ENCODE measurements around the gene LCLAT1. TPM values are rescaled to one million over a fixed set of nuclear protein-coding genes. Genes with fewer than 3 reads are reported as not detected.

The LCLAT1 gene
- total and polyA plus RNA-seq, 4 donors: 2.4 to 14.6 (median 10.7) TPM

DNA sequence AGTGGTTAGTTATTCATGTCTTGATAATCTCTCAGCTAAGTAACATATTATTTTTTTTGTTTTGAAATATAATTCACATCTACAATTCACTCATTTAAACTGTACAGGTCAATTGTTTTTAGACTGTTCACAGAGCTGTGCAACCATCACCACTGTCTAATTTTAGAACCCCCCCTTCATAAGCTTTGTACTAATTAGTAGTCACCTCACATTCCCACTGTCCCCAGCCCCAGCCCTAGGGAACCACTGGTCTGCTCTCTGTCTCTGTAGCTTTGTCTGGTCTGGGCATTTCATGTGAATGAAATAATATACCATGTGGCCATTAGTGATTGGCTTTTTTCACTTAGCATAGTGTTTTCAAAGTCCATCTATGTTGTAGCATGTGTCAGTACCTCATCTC lies 55.3 kb downstream of the LCLAT1 start:
- Histone ChIP-seq H3K27me3 (ENCODE audit: control insufficient read depth in 4 of 4, insufficient read depth in 4 of 4, low read length in 3 of 4) (no peaks in the 10 kb centered on the region), H3K4me3 (ENCODE audit: low read depth in 1 of 3, low read length in 3 of 3) (no peak overlapping the region), H3K9ac (ENCODE audit: low read depth in 1 of 2, low read length in 2 of 2) (no peak overlapping the region), H3K9me3 (ENCODE audit: control insufficient read depth in 4 of 4, low read length in 3 of 4) (peaks cover 4 to 16% (median 6%) of the 10 kb centered on the region in 4 donors), H3K4me1 (ENCODE audit: control insufficient read depth in 4 of 4, insufficient read depth in 4 of 4, low read length in 3 of 4) (peaks cover 0 to 8% (median 0%) of the 10 kb centered on the region in 4 donors), H3K36me3 (ENCODE audit: control insufficient read depth in 4 of 4, insufficient read depth in 3 of 4, low read depth in 1 of 4, low read length in 3 of 4) (no peaks in the 10 kb centered on the region), H3K27ac (ENCODE audit: low read depth in 1 of 2, low read length in 2 of 2) (no peak overlapping the region)
- TF ChIP-seq EGR1 (IDR thresholded peaks at IDR 0.05; ENCODE audit: low read depth in 2 of 2) (no peak), YY1 (IDR thresholded peaks at IDR 0.05) (no peak), SP1 (IDR thresholded peaks at IDR 0.05) (no peak), JUND (IDR thresholded peaks at IDR 0.05) (no peak), HNF4G (IDR thresholded peaks at IDR 0.05) (no peak), FOXA1 (IDR thresholded peaks at IDR 0.05) (no peak), FOXA2 (IDR thresholded peaks at IDR 0.05) (no peak), RAD21 (IDR thresholded peaks at IDR 0.05) (no peak), NR2F2 (IDR thresholded peaks at IDR 0.05) (no peak), RXRA (IDR thresholded peaks at IDR 0.05) (no peak), HNF4A (conservative IDR thresholded peaks at IDR 0.05) (no peak), GABPA (IDR thresholded peaks at IDR 0.05 in 1 of 2, conservative IDR thresholded peaks at IDR 0.05 in 1 of 2) (no peak), TAF1 (conservative IDR thresholded peaks at IDR 0.05) (no peak)
- TF ChIP-seq, protein P1, sequence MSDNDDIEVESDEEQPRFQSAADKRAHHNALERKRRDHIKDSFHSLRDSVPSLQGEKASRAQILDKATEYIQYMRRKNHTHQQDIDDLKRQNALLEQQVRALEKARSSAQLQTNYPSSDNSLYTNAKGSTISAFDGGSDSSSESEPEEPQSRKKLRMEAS (IDR thresholded peaks at IDR 0.05): no peak
- TF ChIP-seq, protein P2, sequence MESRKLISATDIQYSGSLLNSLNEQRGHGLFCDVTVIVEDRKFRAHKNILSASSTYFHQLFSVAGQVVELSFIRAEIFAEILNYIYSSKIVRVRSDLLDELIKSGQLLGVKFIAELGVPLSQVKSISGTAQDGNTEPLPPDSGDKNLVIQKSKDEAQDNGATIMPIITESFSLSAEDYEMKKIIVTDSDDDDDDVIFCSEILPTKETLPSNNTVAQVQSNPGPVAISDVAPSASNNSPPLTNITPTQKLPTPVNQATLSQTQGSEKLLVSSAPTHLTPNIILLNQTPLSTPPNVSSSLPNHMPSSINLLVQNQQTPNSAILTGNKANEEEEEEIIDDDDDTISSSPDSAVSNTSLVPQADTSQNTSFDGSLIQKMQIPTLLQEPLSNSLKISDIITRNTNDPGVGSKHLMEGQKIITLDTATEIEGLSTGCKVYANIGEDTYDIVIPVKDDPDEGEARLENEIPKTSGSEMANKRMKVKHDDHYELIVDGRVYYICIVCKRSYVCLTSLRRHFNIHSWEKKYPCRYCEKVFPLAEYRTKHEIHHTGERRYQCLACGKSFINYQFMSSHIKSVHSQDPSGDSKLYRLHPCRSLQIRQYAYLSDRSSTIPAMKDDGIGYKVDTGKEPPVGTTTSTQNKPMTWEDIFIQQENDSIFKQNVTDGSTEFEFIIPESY (IDR thresholded peaks at IDR 0.05): no peak
- TF ChIP-seq, protein P3, sequence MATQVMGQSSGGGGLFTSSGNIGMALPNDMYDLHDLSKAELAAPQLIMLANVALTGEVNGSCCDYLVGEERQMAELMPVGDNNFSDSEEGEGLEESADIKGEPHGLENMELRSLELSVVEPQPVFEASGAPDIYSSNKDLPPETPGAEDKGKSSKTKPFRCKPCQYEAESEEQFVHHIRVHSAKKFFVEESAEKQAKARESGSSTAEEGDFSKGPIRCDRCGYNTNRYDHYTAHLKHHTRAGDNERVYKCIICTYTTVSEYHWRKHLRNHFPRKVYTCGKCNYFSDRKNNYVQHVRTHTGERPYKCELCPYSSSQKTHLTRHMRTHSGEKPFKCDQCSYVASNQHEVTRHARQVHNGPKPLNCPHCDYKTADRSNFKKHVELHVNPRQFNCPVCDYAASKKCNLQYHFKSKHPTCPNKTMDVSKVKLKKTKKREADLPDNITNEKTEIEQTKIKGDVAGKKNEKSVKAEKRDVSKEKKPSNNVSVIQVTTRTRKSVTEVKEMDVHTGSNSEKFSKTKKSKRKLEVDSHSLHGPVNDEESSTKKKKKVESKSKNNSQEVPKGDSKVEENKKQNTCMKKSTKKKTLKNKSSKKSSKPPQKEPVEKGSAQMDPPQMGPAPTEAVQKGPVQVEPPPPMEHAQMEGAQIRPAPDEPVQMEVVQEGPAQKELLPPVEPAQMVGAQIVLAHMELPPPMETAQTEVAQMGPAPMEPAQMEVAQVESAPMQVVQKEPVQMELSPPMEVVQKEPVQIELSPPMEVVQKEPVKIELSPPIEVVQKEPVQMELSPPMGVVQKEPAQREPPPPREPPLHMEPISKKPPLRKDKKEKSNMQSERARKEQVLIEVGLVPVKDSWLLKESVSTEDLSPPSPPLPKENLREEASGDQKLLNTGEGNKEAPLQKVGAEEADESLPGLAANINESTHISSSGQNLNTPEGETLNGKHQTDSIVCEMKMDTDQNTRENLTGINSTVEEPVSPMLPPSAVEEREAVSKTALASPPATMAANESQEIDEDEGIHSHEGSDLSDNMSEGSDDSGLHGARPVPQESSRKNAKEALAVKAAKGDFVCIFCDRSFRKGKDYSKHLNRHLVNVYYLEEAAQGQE (IDR thresholded peaks at IDR 0.05): no peak
- TF ChIP-seq, protein P4, sequence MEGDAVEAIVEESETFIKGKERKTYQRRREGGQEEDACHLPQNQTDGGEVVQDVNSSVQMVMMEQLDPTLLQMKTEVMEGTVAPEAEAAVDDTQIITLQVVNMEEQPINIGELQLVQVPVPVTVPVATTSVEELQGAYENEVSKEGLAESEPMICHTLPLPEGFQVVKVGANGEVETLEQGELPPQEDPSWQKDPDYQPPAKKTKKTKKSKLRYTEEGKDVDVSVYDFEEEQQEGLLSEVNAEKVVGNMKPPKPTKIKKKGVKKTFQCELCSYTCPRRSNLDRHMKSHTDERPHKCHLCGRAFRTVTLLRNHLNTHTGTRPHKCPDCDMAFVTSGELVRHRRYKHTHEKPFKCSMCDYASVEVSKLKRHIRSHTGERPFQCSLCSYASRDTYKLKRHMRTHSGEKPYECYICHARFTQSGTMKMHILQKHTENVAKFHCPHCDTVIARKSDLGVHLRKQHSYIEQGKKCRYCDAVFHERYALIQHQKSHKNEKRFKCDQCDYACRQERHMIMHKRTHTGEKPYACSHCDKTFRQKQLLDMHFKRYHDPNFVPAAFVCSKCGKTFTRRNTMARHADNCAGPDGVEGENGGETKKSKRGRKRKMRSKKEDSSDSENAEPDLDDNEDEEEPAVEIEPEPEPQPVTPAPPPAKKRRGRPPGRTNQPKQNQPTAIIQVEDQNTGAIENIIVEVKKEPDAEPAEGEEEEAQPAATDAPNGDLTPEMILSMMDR (IDR thresholded peaks at IDR 0.05; ENCODE audit: low read depth, low read length, missing input control): no peak
- TF ChIP-seq, protein P5, sequence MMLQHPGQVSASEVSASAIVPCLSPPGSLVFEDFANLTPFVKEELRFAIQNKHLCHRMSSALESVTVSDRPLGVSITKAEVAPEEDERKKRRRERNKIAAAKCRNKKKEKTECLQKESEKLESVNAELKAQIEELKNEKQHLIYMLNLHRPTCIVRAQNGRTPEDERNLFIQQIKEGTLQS (IDR thresholded peaks at IDR 0.05): no peak
- DNase-seq (ENCODE audit: low spot score): no peak
